GM19238 (cell line): ENCODE measurements around the gene CHST15.

Source experiments
- DNase-seq: peaks from one replicate; pipeline ENCODE4 v3.0.0; 2011; ENCODE audit warnings: low spot score; ENCODE audit not compliant: insufficient read length

Gene CHST15

DNA sequence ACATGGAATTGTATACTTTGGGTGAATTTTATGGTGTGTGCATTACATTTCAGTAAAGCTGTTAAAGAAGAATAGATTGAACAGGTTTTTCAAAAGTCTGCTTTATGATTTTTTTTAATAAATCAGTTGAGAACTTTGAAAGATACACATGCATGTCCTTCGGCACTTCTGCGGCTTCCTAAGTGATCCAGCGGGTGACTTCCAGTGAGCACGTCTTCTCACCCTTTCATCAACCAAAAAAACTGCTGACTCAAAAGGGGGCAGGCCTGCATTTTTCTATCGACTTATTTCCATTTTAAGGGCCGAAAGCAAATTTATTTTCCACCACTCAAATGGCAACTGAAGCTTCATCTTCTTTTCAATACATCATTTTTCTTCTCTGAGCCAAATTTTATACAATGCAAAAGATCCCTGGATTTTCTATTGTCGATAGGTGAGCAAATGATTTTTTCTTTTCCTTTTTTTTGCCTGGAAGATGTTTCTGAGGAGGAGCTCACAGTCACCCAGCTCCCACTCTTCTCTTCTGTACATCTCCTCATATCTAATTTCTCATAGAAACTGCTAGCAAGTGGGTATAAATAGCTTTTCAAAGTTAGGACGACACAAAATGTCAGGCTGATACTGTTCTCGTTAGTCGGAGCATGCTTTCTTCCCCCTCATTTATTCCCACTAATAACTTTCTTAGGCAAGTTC, 10.2 kb downstream of the CHST15 start:
- DNase-seq = no peak

- no peak for DNase-seq
These were observed 10.8 kb downstream of the CHST15 start for GRCh38 chr10:124082555-124082954.

DNA sequence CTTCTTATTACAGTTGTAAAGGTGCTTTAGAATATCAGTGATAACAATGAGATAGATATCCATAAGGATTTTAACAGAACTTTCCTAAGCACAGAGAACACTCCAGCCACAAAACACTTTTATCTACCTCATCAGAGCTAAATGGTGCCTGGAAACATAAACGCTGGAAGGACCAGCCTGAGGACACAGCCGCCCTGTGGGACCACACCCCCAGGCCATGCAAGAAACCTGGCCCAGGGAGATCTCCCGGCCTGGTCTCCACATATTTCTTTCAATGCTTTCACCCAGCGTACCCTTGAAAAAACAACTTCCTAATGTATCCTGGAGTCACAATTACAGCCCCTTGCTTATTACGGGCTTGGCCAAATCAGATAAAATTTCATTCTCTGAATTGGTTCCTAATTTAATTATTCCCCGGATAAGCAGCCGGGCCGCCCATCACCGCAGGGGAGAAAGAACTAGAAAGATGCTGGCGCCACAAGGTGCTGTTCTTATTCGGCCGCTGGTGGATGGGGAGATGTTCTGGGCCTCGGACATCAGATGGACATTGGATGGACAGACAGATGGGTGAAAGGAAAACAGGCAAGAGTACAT, 11.8 kb downstream of the CHST15 start:
- no peak for DNase-seq

- DNase-seq = no peak
These were observed 13.5 kb downstream of the CHST15 start for GRCh38 chr10:124079864-124080263.

GRCh38 chr10:124078714-124079113, 14.7 kb downstream of the CHST15 start:
- no peak for DNase-seq

GRCh38 chr10:124078028-124078427, 15.4 kb downstream of the CHST15 start:
- DNase-seq = no peak

DNA sequence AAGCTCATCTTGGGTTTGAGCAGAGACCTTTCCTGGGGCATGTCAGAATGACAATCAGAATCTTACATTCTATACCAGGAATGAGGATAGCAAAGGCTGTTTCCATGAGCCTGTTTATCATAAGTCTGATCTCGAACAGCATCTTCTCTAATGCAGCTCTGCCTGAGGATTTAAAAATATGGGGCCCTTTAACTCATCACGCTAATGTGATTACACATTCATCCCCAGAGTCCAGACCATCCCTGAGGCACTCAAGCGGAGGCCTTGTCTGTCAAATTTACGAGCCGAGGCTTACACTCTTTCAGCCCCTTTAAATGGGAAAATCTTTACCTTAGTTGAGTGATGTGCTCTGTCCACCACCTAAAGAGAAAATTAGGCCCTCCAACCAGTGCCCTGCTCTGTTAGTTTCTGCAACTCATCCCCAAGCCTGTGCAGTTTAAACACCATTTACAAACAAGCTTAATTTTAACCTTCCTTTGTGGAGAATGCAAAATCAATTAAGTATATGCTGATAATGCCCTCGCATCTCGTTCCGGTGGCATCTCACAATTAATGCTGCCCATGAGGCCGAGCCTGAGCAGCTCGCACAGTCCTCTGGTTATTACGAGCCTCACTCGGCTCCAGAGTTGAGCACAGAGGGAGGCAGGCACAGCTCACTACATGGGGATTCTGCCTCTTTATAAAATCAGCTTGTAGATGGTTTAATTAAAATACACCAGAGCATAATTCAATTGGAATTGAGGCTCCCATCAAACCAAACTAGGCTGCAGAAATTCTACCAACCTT, 16.0 kb downstream of the CHST15 start:
- DNase-seq = no peak

- DNase-seq = no peak
These were observed 17.2 kb downstream of the CHST15 start for GRCh38 chr10:124076148-124076733.

DNA sequence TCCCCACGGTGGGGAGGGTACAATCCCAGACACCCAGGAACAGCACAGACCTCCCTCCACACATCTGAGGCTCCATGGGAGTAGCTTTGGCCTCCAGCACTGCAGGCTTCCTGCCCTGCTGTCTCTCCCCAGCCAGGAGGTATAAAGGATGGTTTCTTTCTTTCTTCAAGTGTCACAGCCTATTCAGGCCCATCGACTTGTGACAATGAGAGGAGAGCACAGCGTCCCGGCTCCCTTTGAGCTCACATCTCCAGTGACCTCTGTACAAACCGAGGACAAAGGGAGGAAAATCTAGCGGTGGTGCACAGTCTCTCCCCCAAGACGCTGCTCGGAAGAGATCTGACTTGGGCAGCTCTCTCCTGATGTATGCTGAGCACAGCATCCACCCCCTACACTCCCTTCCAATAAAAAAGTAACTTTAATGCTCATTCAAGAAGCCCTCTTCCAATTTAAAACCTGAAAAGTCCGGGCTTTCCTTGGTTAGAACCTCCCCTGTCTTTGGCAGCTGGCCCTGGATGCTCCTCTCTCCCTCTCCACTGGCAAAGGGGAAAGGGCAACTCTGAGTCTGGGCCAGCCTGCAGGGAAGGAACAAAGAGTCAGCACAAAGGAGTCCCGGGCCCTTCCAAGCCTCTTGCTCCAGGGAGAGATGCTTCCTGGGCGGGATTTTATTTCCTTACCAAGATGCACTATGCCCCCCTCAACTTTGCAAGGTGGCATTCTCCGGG, 18.0 kb downstream of the CHST15 start:
- no peak for DNase-seq

- no peak for DNase-seq
These were observed 18.8 kb downstream of the CHST15 start for GRCh38 chr10:124074501-124075109.

- DNase-seq = no peak
These were observed 19.4 kb downstream of the CHST15 start for GRCh38 chr10:124073978-124074377.

- no peak for DNase-seq
These were observed 20.9 kb downstream of the CHST15 start for GRCh38 chr10:124072541-124072940.

DNA sequence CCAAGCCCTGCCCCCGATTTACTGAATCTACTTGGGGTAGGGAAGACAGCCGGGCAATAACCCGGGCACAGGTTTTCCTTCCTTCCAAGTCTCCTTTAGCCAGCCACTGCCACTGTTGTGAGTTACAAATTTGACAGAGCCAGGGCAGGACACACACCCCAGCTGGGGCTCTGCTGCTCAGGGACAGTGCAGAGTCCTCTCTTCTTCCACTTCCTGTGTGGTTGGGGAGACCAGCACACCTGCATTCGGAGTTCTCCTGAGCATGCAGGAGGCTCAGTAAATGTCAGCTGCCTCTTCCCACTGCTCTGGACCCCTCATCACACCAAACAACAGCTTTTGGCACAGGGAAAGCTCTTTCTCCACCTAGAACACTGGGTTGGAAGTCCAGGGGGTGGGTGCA, 21.3 kb downstream of the CHST15 start:
- DNase-seq = no peak

DNA sequence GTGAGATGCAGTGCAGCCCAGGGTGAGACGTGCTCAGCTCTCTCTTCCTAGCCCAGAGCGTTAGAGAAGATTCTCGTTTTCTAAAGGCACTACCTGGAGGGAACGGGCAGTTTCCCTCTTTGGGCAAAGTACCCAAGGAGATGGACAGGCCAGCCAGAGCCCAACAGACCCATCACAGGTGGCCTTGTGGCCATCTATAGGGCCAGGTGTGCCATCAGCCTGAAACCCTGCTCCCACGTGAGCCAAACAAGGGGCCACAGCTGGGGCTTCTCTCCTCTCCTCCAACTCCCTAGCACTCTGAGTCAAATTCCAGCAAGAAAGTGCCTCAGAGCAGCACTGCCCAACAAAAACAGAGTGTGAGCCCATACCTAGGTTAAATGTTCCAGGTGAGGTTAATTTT, 22.3 kb downstream of the CHST15 start:
- no peak for DNase-seq

- no peak for DNase-seq
These were observed 22.7 kb downstream of the CHST15 start for GRCh38 chr10:124070666-124071065.

- no peak for DNase-seq
These were observed 23.8 kb downstream of the CHST15 start for GRCh38 chr10:124069341-124070264.

DNA sequence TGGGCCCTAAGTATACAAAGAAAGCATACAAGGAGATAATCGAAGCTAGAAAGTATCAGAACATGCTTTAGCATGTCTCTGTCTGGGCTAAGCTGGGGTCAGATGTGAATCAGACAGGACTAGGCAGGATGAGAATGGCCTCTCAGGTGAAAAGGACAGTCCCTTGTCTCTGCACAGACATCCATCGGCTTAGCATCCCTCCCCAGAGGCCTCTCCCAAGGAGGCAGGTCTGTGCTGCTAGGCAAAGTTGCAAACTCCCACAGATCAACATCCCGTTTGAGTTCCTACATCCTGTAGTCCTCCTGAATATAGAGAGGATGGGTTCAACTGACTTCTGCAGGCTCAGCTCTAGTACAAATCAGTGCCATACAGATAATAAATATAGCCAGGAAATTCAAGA, 24.5 kb downstream of the CHST15 start:
- no peak for DNase-seq

DNA sequence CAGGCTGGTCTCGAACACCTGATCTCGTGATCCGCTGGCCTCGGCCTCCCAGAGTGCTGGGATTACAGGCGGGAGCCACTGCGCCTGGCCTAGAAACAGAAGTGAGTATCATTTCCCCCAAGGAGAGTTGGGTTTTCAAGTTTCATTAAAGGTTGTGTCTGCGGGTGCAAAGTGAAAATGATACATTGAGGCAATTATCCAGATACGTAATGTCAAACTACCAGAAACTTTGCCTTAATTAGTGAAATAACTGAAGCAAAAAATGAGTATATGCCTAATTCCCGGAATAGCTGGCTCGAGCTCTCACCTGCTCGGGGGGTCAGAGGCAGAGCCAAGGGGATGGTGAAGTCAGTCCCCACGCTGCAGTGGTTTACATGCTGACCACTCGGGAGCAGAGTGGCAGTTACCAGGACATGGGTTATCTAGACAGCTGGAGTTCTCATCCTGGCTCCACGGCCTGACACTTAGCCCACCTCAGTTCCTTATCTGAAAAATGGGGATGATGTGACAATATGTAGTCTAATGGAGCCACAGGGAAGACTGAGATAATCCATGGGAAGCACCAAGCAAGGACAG, 25.5 kb downstream of the CHST15 start:
- no peak for DNase-seq
